ENCODE measurements around the gene SPP1. TPM values are rescaled to one million over a fixed set of nuclear protein-coding genes. Genes with fewer than 3 reads are reported as not detected.
"Not testable (repeated sequence)": the region's sequence is repeated elsewhere in the genome, so short reads cannot be mapped to it uniquely, and the experiment has no call there.

The SPP1 gene
- total and polyA plus RNA-seq, 7 donors: 0.69 to 58.7 (median 5.5) TPM

DNA sequence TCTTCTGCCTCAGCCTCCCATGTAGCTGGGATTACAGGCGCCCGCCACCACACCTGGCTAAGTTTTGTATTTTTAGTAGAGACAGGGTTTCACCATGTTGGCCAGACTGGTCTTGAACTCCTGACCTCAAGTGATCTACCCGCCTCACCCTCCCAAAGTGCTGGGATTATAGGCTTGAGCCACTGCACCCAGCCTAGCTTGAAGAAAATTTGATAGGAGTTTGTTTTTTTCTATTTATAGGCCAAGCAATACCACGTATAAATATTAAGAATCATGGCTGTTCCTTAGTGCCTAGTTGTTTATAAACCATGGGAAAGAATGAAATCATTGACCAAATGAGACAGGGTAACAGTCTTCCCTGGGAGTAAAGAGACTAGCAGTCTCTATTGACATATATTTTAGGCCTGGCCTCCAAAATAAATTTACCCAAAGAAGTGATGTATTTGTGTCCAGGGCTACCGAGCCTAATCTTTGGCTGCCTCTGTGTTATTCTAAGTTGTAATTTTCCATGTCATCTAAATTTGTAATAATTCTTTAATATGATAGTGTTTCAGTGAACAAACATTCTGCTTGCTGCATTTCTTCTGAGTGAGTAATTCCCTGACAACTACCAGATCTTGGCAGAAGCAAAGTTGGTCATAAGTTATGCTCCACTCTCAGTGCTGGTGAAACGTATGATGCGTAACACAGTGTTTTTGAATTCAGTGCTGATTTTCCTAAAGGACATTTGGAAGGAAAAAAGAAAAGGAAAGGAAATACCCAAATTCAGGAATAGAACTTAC, 42.2 kb downstream of the SPP1 start:
- Histone ChIP-seq H3K27me3 (ENCODE audit: insufficient read depth in 3 of 3, low read length in 2 of 3) (no peaks in the 10 kb centered on the region), H3K4me3 (no peak overlapping the region), H3K4me1 (peaks cover 17% of the 10 kb centered on the region), H3K27ac (peak overlapping the region; percentile 62), H3K9me3 (no peaks in the 10 kb centered on the region), H3K36me3 (ENCODE audit: insufficient read depth in 1 of 2, low read depth in 1 of 2) (peaks cover 0 to 20% of the 10 kb centered on the region in 2 donors)
- WGBS, 3 donors: 60 to 69% (median 66%) methylated on average over 7 of the region's 7 CpGs
- intact Hi-C loops (cut with DNase I): no loop called here
- no peak for DNase-seq
- ATAC-seq: peak; percentile 84 to 95 (median 92)
- TF ChIP-seq, protein P1, sequence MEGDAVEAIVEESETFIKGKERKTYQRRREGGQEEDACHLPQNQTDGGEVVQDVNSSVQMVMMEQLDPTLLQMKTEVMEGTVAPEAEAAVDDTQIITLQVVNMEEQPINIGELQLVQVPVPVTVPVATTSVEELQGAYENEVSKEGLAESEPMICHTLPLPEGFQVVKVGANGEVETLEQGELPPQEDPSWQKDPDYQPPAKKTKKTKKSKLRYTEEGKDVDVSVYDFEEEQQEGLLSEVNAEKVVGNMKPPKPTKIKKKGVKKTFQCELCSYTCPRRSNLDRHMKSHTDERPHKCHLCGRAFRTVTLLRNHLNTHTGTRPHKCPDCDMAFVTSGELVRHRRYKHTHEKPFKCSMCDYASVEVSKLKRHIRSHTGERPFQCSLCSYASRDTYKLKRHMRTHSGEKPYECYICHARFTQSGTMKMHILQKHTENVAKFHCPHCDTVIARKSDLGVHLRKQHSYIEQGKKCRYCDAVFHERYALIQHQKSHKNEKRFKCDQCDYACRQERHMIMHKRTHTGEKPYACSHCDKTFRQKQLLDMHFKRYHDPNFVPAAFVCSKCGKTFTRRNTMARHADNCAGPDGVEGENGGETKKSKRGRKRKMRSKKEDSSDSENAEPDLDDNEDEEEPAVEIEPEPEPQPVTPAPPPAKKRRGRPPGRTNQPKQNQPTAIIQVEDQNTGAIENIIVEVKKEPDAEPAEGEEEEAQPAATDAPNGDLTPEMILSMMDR (IDR thresholded peaks at IDR 0.05): no peak

GRCh38 chr4:88018466-88018865, 43.0 kb downstream of the SPP1 start:
- Histone ChIP-seq H3K9me3 (no peaks in the 10 kb centered on the region), H3K27ac (peak overlapping the region; percentile 62), H3K36me3 (ENCODE audit: insufficient read depth in 1 of 2, low read depth in 1 of 2) (peaks cover 0 to 24% of the 10 kb centered on the region in 2 donors), H3K4me1 (peaks cover 14% of the 10 kb centered on the region), H3K27me3 (ENCODE audit: insufficient read depth in 3 of 3, low read length in 2 of 3) (no peaks in the 10 kb centered on the region), H3K4me3 (peak overlapping the region; percentile 3)
- ATAC-seq: peak in 3 of 4 donors; percentile 70 to 72 (median 71)
- TF ChIP-seq, protein P1 (IDR thresholded peaks at IDR 0.05): no peak
- 47 to 68% (median 50%) methylated on average over 5 of the region's 5 CpGs for WGBS, 3 donors
- intact Hi-C loops (cut with DNase I): no loop called here
- peak; percentile 46 to 52 for DNase-seq

GRCh38 chr4:88021824-88022223, 46.3 kb downstream of the SPP1 start:
- Histone ChIP-seq H3K4me3 (no peak overlapping the region), H3K9me3 (no peaks in the 10 kb centered on the region), H3K4me1 (peaks cover 14% of the 10 kb centered on the region), H3K36me3 (ENCODE audit: insufficient read depth in 1 of 2, low read depth in 1 of 2) (peaks cover 0 to 24% of the 10 kb centered on the region in 2 donors), H3K27ac (no peak overlapping the region), H3K27me3 (ENCODE audit: insufficient read depth in 3 of 3, low read length in 2 of 3) (no peaks in the 10 kb centered on the region)
- DNase-seq (no peak), ATAC-seq (no peak)
- TF ChIP-seq, protein P1 (IDR thresholded peaks at IDR 0.05): no peak
- intact Hi-C loops (cut with DNase I): no loop called here

GRCh38 chr4:88022289-88022688, 46.8 kb downstream of the SPP1 start:
- ATAC-seq: no peak
- intact Hi-C loops (cut with DNase I): no loop called here
- no peak overlapping the region for H3K27ac ChIP-seq

GRCh38 chr4:88025868-88026661, 50.6 kb downstream of the SPP1 start:
- H3K9me3 ChIP-seq; H3K4me3 ChIP-seq; H3K4me1 ChIP-seq; H3K27ac ChIP-seq; ATAC-seq; H3K27me3 ChIP-seq (ENCODE audit: insufficient read depth in 3 of 3, low read length in 2 of 3); intact Hi-C loops (cut with DNase I); DNase-seq: not testable (repeated sequence)
- 97 to 99% (median 97%) methylated on average over 6 of the region's 6 CpGs for WGBS, 3 donors
- H3K36me3 ChIP-seq (ENCODE audit: insufficient read depth in 1 of 2, low read depth in 1 of 2): peaks cover 0 to 20% of the 10 kb centered on the region in 2 donors

More at GRCh38 chr4:88022289-88022688, 46.8 kb downstream of the SPP1 start:
- no peaks in the 10 kb centered on the region for H3K27me3 ChIP-seq (ENCODE audit: insufficient read depth in 3 of 3, low read length in 2 of 3)
- H3K4me1 ChIP-seq: peaks cover 13% of the 10 kb centered on the region
- H3K36me3 ChIP-seq (ENCODE audit: insufficient read depth in 1 of 2, low read depth in 1 of 2): peaks cover 0 to 24% of the 10 kb centered on the region in 2 donors
- no peaks in the 10 kb centered on the region for H3K9me3 ChIP-seq
- no peak for DNase-seq
- H3K4me3 ChIP-seq: no peak overlapping the region
- TF ChIP-seq, protein P1 (IDR thresholded peaks at IDR 0.05): no peak
